ENCODE measurements around the gene INSYN2A. TPM values are rescaled to one million over a fixed set of nuclear protein-coding genes. Genes with fewer than 3 reads are reported as not detected.

Gene INSYN2A
- total RNA-seq, 2 donors from 2014 or later = not detected

- no peak for DNase-seq
- WGBS, 2 donors = 89 to 100% methylated on average over 1 of the region's 1 CpG
- intact Hi-C loops (cut with DNase I) = no loop called here
- no peaks in the 10 kb centered on the region for H3K9me3 ChIP-seq
- no peak for ATAC-seq
- no peaks in the 10 kb centered on the region for H3K27me3 ChIP-seq
- no peak overlapping the region for H3K27ac ChIP-seq
- no peaks in the 10 kb centered on the region for H3K4me1 ChIP-seq
- TF ChIP-seq POLR2A (IDR thresholded peaks at IDR 0.05) = no peak
- TF ChIP-seq CTCF (IDR thresholded peaks at IDR 0.05) = no peak
- no peak overlapping the region for H3K4me3 ChIP-seq
- H3K36me3 ChIP-seq (replicated peaks in 1 of 2; ENCODE audit: insufficient read depth in 1 of 2, low read depth in 2 of 2) = no peaks in the 10 kb centered on the region
Observed at GRCh38 chr10:127234306-127234800, 38.0 kb upstream of the INSYN2A start.

GRCh38 chr10:127228195-127228787 lies 31.9 kb upstream of the INSYN2A start:
- ATAC-seq (no peak), DNase-seq (no peak)
- 42 to 60% methylated on average over 12 of the region's 12 CpGs for WGBS, 2 donors
- Histone ChIP-seq H3K27me3 (no peaks in the 10 kb centered on the region), H3K4me3 (no peak overlapping the region), H3K9me3 (no peaks in the 10 kb centered on the region), H3K27ac (no peak overlapping the region), H3K36me3 (replicated peaks in 1 of 2; ENCODE audit: insufficient read depth in 1 of 2, low read depth in 2 of 2) (no peaks in the 10 kb centered on the region), H3K4me1 (peaks cover 14% of the 10 kb centered on the region)
- TF ChIP-seq POLR2A (IDR thresholded peaks at IDR 0.05) = no peak
- no peak for TF ChIP-seq CTCF (IDR thresholded peaks at IDR 0.05)
- intact Hi-C loops (cut with DNase I) = no loop called here

- H3K36me3 ChIP-seq (replicated peaks in 1 of 2; ENCODE audit: insufficient read depth in 1 of 2, low read depth in 2 of 2) = no peaks in the 10 kb centered on the region
- TF ChIP-seq CTCF (IDR thresholded peaks at IDR 0.05) (no peak), POLR2A (IDR thresholded peaks at IDR 0.05) (no peak)
- ATAC-seq (peak; percentile 68), DNase-seq (no peak)
- no peaks in the 10 kb centered on the region for H3K27me3 ChIP-seq
- no peak overlapping the region for H3K4me3 ChIP-seq
- WGBS, 2 donors = 50 to 56% methylated on average over 1 of the region's 1 CpG
- H3K4me1 ChIP-seq = peaks cover 14% of the 10 kb centered on the region
- no peak overlapping the region for H3K27ac ChIP-seq
- no peaks in the 10 kb centered on the region for H3K9me3 ChIP-seq
- intact Hi-C loops (cut with DNase I) = no loop called here
Observed at GRCh38 chr10:127227663-127228062, 31.3 kb upstream of the INSYN2A start.

GRCh38 chr10:127227027-127227426 lies 30.6 kb upstream of the INSYN2A start:
- 90 to 91% methylated on average over 7 to 10 of the region's 10 CpGs for WGBS, 2 donors
- H3K27me3 ChIP-seq = no peaks in the 10 kb centered on the region
- no peak overlapping the region for H3K27ac ChIP-seq
- intact Hi-C loops (cut with DNase I) = no loop called here
- no peak overlapping the region for H3K4me3 ChIP-seq
- H3K36me3 ChIP-seq (replicated peaks in 1 of 2; ENCODE audit: insufficient read depth in 1 of 2, low read depth in 2 of 2) = no peaks in the 10 kb centered on the region
- ATAC-seq (no peak), DNase-seq (no peak)
- peaks cover 14% of the 10 kb centered on the region for H3K4me1 ChIP-seq
- no peaks in the 10 kb centered on the region for H3K9me3 ChIP-seq
- TF ChIP-seq CTCF (IDR thresholded peaks at IDR 0.05) = no peak
- no peak for TF ChIP-seq POLR2A (IDR thresholded peaks at IDR 0.05)

- Histone ChIP-seq H3K36me3 (replicated peaks in 1 of 2; ENCODE audit: insufficient read depth in 1 of 2, low read depth in 2 of 2) (no peaks in the 10 kb centered on the region), H3K9me3 (no peaks in the 10 kb centered on the region), H3K27me3 (no peaks in the 10 kb centered on the region), H3K4me3 (no peak overlapping the region), H3K4me1 (no peaks in the 10 kb centered on the region), H3K27ac (no peak overlapping the region)
- TF ChIP-seq CTCF (IDR thresholded peaks at IDR 0.05) (no peak), POLR2A (IDR thresholded peaks at IDR 0.05) (no peak)
- intact Hi-C loops (cut with DNase I) = no loop called here
- WGBS, 2 donors = 76 to 78% methylated on average over 3 of the region's 3 CpGs
- ATAC-seq (no peak), DNase-seq (no peak)
Observed at GRCh38 chr10:127221281-127221680, 24.9 kb upstream of the INSYN2A start.

Data from body of pancreas (tissue), 4 donors.